ENCODE data around the gene THSD7B.

Gene THSD7B

GRCh38 chr2:137367361-137367760 is 602.0 kb downstream of the THSD7B start:
- H3K9me3 ChIP-seq (ENCODE audit: control insufficient read depth in 2 of 2, low read length in 2 of 2): no peaks in the 10 kb centered on the region

GRCh38 chr2:137369106-137369505 is 603.8 kb downstream of the THSD7B start:
- Histone ChIP-seq H3K27me3 (ENCODE audit: control insufficient read depth in 2 of 2, insufficient read depth in 2 of 2, low read length in 2 of 2) (no peaks in the 10 kb centered on the region), H3K36me3 (ENCODE audit: control insufficient read depth in 2 of 2, insufficient read depth in 2 of 2, low read length in 2 of 2) (no peaks in the 10 kb centered on the region), H3K4me1 (ENCODE audit: control insufficient read depth in 2 of 2, insufficient read depth in 2 of 2, low read length in 2 of 2) (no peaks in the 10 kb centered on the region)

More at GRCh38 chr2:137367361-137367760, 602.0 kb downstream of the THSD7B start:
- no peaks in the 10 kb centered on the region for H3K27me3 ChIP-seq (ENCODE audit: control insufficient read depth in 2 of 2, insufficient read depth in 2 of 2, low read length in 2 of 2)
- H3K4me3 ChIP-seq (ENCODE audit: low read length in 2 of 2): no peak overlapping the region
- no peaks in the 10 kb centered on the region for H3K36me3 ChIP-seq (ENCODE audit: control insufficient read depth in 2 of 2, insufficient read depth in 2 of 2, low read length in 2 of 2)
- no peaks in the 10 kb centered on the region for H3K4me1 ChIP-seq (ENCODE audit: control insufficient read depth in 2 of 2, insufficient read depth in 2 of 2, low read length in 2 of 2)
- H3K27ac ChIP-seq (ENCODE audit: low read depth in 2 of 2, low read length in 2 of 2): no peak overlapping the region
- H3K9ac ChIP-seq (ENCODE audit: low read depth in 1 of 2, low read length in 2 of 2): no peak overlapping the region

GRCh38 chr2:137379186-137379585 is 613.8 kb downstream of the THSD7B start:
- Histone ChIP-seq H3K4me3 (ENCODE audit: low read length in 2 of 2) (no peak overlapping the region), H3K4me1 (ENCODE audit: control insufficient read depth in 2 of 2, insufficient read depth in 2 of 2, low read length in 2 of 2) (no peaks in the 10 kb centered on the region), H3K36me3 (ENCODE audit: control insufficient read depth in 2 of 2, insufficient read depth in 2 of 2, low read length in 2 of 2) (no peaks in the 10 kb centered on the region), H3K27me3 (ENCODE audit: control insufficient read depth in 2 of 2, insufficient read depth in 2 of 2, low read length in 2 of 2) (no peaks in the 10 kb centered on the region), H3K9ac (ENCODE audit: low read depth in 1 of 2, low read length in 2 of 2) (no peak overlapping the region), H3K9me3 (ENCODE audit: control insufficient read depth in 2 of 2, low read length in 2 of 2) (peaks cover 0 to 2% of the 10 kb centered on the region in 2 donors), H3K27ac (ENCODE audit: low read depth in 2 of 2, low read length in 2 of 2) (no peak overlapping the region)

More at GRCh38 chr2:137369106-137369505, 603.8 kb downstream of the THSD7B start:
- Histone ChIP-seq H3K27ac (ENCODE audit: low read depth in 2 of 2, low read length in 2 of 2) (no peak overlapping the region), H3K9me3 (ENCODE audit: control insufficient read depth in 2 of 2, low read length in 2 of 2) (no peaks in the 10 kb centered on the region), H3K4me3 (ENCODE audit: low read length in 2 of 2) (no peak overlapping the region), H3K9ac (ENCODE audit: low read depth in 1 of 2, low read length in 2 of 2) (no peak overlapping the region)

DNA sequence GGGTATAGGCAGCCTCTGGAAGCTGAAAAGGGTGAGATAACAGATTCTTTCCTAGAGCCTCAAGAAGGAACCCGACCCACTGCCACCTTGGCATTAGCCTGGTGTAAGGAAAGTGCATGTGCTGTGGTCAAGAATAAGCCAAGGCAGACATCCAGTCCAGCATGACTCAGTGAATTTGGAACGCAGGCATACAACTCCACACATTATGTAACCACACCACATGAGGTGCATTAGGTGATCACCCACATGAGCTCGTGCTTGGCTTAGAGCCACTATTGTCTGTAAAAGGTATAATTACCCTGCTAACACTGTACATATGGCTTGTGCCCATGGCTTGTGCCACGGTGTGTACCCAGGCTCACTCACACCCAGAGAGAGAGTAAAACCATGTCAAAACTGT is 615.3 kb downstream of the THSD7B start:
- H3K36me3 ChIP-seq (ENCODE audit: control insufficient read depth in 2 of 2, insufficient read depth in 2 of 2, low read length in 2 of 2): no peaks in the 10 kb centered on the region
- no peak overlapping the region for H3K4me3 ChIP-seq (ENCODE audit: low read length in 2 of 2)
- H3K27me3 ChIP-seq (ENCODE audit: control insufficient read depth in 2 of 2, insufficient read depth in 2 of 2, low read length in 2 of 2): no peaks in the 10 kb centered on the region
- peaks cover 0 to 2% of the 10 kb centered on the region in 2 donors for H3K9me3 ChIP-seq (ENCODE audit: control insufficient read depth in 2 of 2, low read length in 2 of 2)
- no peak overlapping the region for H3K27ac ChIP-seq (ENCODE audit: low read depth in 2 of 2, low read length in 2 of 2)
- no peaks in the 10 kb centered on the region for H3K4me1 ChIP-seq (ENCODE audit: control insufficient read depth in 2 of 2, insufficient read depth in 2 of 2, low read length in 2 of 2)
- H3K9ac ChIP-seq (ENCODE audit: low read depth in 1 of 2, low read length in 2 of 2): no peak overlapping the region

DNA sequence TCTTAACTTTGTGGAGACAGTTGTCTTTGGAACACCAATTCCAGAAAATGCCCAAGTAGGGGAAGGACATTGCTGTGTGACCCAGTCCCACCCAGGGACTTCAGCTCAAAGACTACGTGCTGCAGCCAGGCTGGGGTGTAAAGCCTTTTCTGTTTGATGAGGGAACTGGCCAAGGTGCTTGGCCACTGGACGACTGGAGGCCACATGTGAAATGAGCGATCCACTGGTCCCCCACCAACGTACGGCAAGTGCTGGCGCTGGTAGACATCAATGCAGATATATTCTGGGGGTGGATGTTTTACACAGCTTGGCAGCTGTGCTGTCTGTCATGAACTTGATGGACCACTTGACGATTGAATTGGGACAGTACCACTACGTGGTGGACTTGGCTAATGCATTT is 616.4 kb downstream of the THSD7B start:
- no peaks in the 10 kb centered on the region for H3K4me1 ChIP-seq (ENCODE audit: control insufficient read depth in 2 of 2, insufficient read depth in 2 of 2, low read length in 2 of 2)
- H3K27ac ChIP-seq (ENCODE audit: low read depth in 2 of 2, low read length in 2 of 2): no peak overlapping the region
- peaks cover 0 to 2% of the 10 kb centered on the region in 2 donors for H3K9me3 ChIP-seq (ENCODE audit: control insufficient read depth in 2 of 2, low read length in 2 of 2)
- H3K27me3 ChIP-seq (ENCODE audit: control insufficient read depth in 2 of 2, insufficient read depth in 2 of 2, low read length in 2 of 2): no peaks in the 10 kb centered on the region
- H3K9ac ChIP-seq (ENCODE audit: low read depth in 1 of 2, low read length in 2 of 2): no peak overlapping the region
- H3K4me3 ChIP-seq (ENCODE audit: low read length in 2 of 2): no peak overlapping the region
- H3K36me3 ChIP-seq (ENCODE audit: control insufficient read depth in 2 of 2, insufficient read depth in 2 of 2, low read length in 2 of 2): no peaks in the 10 kb centered on the region

DNA sequence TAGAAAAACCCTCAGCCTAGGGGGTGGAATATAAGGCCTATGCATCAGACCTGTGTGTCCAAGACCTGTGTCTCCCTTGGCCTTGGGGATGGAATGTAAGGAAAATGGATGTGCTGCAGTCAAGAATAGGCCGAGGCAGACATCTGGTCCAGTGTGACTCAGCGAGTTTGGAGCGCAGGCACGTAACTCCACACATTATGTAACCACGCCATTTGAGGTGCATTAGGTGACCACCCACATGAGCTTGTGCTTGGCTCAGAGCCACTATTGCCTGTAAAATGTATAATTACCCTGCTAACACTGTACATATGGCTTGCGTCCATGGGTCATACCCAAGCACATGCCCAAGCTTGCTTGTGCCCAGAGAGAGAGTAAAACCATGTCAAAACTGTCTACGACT is 618.0 kb downstream of the THSD7B start:
- Histone ChIP-seq H3K27ac (ENCODE audit: low read depth in 2 of 2, low read length in 2 of 2) (no peak overlapping the region), H3K36me3 (ENCODE audit: control insufficient read depth in 2 of 2, insufficient read depth in 2 of 2, low read length in 2 of 2) (no peaks in the 10 kb centered on the region), H3K27me3 (ENCODE audit: control insufficient read depth in 2 of 2, insufficient read depth in 2 of 2, low read length in 2 of 2) (no peaks in the 10 kb centered on the region), H3K9ac (ENCODE audit: low read depth in 1 of 2, low read length in 2 of 2) (no peak overlapping the region), H3K4me3 (ENCODE audit: low read length in 2 of 2) (no peak overlapping the region), H3K4me1 (ENCODE audit: control insufficient read depth in 2 of 2, insufficient read depth in 2 of 2, low read length in 2 of 2) (no peaks in the 10 kb centered on the region), H3K9me3 (ENCODE audit: control insufficient read depth in 2 of 2, low read length in 2 of 2) (peaks cover 0 to 2% of the 10 kb centered on the region in 2 donors)

- no peaks in the 10 kb centered on the region for H3K36me3 ChIP-seq (ENCODE audit: control insufficient read depth in 2 of 2, insufficient read depth in 2 of 2, low read length in 2 of 2)
- H3K4me1 ChIP-seq (ENCODE audit: control insufficient read depth in 2 of 2, insufficient read depth in 2 of 2, low read length in 2 of 2): no peaks in the 10 kb centered on the region
- no peak overlapping the region for H3K9ac ChIP-seq (ENCODE audit: low read depth in 1 of 2, low read length in 2 of 2)
- H3K9me3 ChIP-seq (ENCODE audit: control insufficient read depth in 2 of 2, low read length in 2 of 2): peaks cover 0 to 2% of the 10 kb centered on the region in 2 donors
- H3K27ac ChIP-seq (ENCODE audit: low read depth in 2 of 2, low read length in 2 of 2): no peak overlapping the region
- no peaks in the 10 kb centered on the region for H3K27me3 ChIP-seq (ENCODE audit: control insufficient read depth in 2 of 2, insufficient read depth in 2 of 2, low read length in 2 of 2)
- no peak overlapping the region for H3K4me3 ChIP-seq (ENCODE audit: low read length in 2 of 2)
Measured at GRCh38 chr2:137387044-137387443, 621.7 kb downstream of the THSD7B start.

- Histone ChIP-seq H3K9ac (ENCODE audit: low read depth in 1 of 2, low read length in 2 of 2) (no peak overlapping the region), H3K4me3 (ENCODE audit: low read length in 2 of 2) (no peak overlapping the region), H3K36me3 (ENCODE audit: control insufficient read depth in 2 of 2, insufficient read depth in 2 of 2, low read length in 2 of 2) (no peaks in the 10 kb centered on the region), H3K27me3 (ENCODE audit: control insufficient read depth in 2 of 2, insufficient read depth in 2 of 2, low read length in 2 of 2) (no peaks in the 10 kb centered on the region), H3K4me1 (ENCODE audit: control insufficient read depth in 2 of 2, insufficient read depth in 2 of 2, low read length in 2 of 2) (no peaks in the 10 kb centered on the region), H3K27ac (ENCODE audit: low read depth in 2 of 2, low read length in 2 of 2) (no peak overlapping the region), H3K9me3 (ENCODE audit: control insufficient read depth in 2 of 2, low read length in 2 of 2) (no peaks in the 10 kb centered on the region)
Measured at GRCh38 chr2:137405496-137405895, 640.2 kb downstream of the THSD7B start.

- Histone ChIP-seq H3K9ac (ENCODE audit: low read depth in 1 of 2, low read length in 2 of 2) (no peak overlapping the region), H3K27me3 (ENCODE audit: control insufficient read depth in 2 of 2, insufficient read depth in 2 of 2, low read length in 2 of 2) (no peaks in the 10 kb centered on the region), H3K36me3 (ENCODE audit: control insufficient read depth in 2 of 2, insufficient read depth in 2 of 2, low read length in 2 of 2) (no peaks in the 10 kb centered on the region)
Measured at GRCh38 chr2:137411585-137411984, 646.2 kb downstream of the THSD7B start.

GRCh38 chr2:137420744-137421143 is 655.4 kb downstream of the THSD7B start:
- Histone ChIP-seq H3K27ac (ENCODE audit: low read depth in 2 of 2, low read length in 2 of 2) (no peak overlapping the region), H3K4me3 (ENCODE audit: low read length in 2 of 2) (no peak overlapping the region), H3K9ac (ENCODE audit: low read depth in 1 of 2, low read length in 2 of 2) (no peak overlapping the region), H3K36me3 (ENCODE audit: control insufficient read depth in 2 of 2, insufficient read depth in 2 of 2, low read length in 2 of 2) (no peaks in the 10 kb centered on the region), H3K27me3 (ENCODE audit: control insufficient read depth in 2 of 2, insufficient read depth in 2 of 2, low read length in 2 of 2) (no peaks in the 10 kb centered on the region), H3K9me3 (ENCODE audit: control insufficient read depth in 2 of 2, low read length in 2 of 2) (no peaks in the 10 kb centered on the region), H3K4me1 (ENCODE audit: control insufficient read depth in 2 of 2, insufficient read depth in 2 of 2, low read length in 2 of 2) (no peaks in the 10 kb centered on the region)

More at GRCh38 chr2:137411585-137411984, 646.2 kb downstream of the THSD7B start:
- no peaks in the 10 kb centered on the region for H3K9me3 ChIP-seq (ENCODE audit: control insufficient read depth in 2 of 2, low read length in 2 of 2)
- H3K4me3 ChIP-seq (ENCODE audit: low read length in 2 of 2): no peak overlapping the region
- H3K4me1 ChIP-seq (ENCODE audit: control insufficient read depth in 2 of 2, insufficient read depth in 2 of 2, low read length in 2 of 2): no peaks in the 10 kb centered on the region
- no peak overlapping the region for H3K27ac ChIP-seq (ENCODE audit: low read depth in 2 of 2, low read length in 2 of 2)

DNA sequence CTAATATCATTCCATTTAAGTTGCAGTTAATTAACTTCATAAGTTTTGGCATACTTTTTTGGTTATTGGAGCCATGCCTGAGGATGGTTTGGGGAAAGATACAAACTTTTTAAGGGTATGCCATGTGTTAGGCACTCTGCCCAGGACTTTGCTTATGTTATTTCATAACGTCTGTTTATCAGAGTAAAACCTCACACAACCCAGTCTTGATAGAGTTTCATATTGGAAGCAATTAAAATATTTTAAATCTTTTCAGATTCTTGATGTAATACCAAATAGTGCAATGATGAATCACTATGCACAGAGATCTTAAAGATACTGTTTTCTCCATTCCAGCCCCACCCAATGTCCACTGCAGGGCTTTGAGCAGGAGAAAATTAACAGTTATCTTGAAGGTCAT is 669.8 kb downstream of the THSD7B start:
- no peak overlapping the region for H3K9ac ChIP-seq (ENCODE audit: low read depth in 1 of 2, low read length in 2 of 2)
- no peak overlapping the region for H3K4me3 ChIP-seq (ENCODE audit: low read length in 2 of 2)
- no peak overlapping the region for H3K27ac ChIP-seq (ENCODE audit: low read depth in 2 of 2, low read length in 2 of 2)
- no peaks in the 10 kb centered on the region for H3K9me3 ChIP-seq (ENCODE audit: control insufficient read depth in 2 of 2, low read length in 2 of 2)
- H3K27me3 ChIP-seq (ENCODE audit: control insufficient read depth in 2 of 2, insufficient read depth in 2 of 2, low read length in 2 of 2): no peaks in the 10 kb centered on the region
- no peaks in the 10 kb centered on the region for H3K36me3 ChIP-seq (ENCODE audit: control insufficient read depth in 2 of 2, insufficient read depth in 2 of 2, low read length in 2 of 2)
- no peaks in the 10 kb centered on the region for H3K4me1 ChIP-seq (ENCODE audit: control insufficient read depth in 2 of 2, insufficient read depth in 2 of 2, low read length in 2 of 2)
